GM19467 (cell line): Measurements from ENCODE around the gene CCDC73.
A peak's percentile ranks its signal among the peaks of the same experiment; 100 is the strongest.
"Not testable (repeated sequence)": the region's sequence is repeated elsewhere in the genome, so short reads cannot be mapped to it uniquely, and the experiment has no call there.

ENCODE experiments used
- ATAC-seq: cut with Tn5 transposase; IDR thresholded peaks from one replicate; pipeline ENCODE4 v1.9.1; 2021; ENCODE audit warnings: mild to moderate bottlenecking, moderate library complexity; ENCODE audit not compliant: unreplicated experiment

The CCDC73 gene

DNA sequence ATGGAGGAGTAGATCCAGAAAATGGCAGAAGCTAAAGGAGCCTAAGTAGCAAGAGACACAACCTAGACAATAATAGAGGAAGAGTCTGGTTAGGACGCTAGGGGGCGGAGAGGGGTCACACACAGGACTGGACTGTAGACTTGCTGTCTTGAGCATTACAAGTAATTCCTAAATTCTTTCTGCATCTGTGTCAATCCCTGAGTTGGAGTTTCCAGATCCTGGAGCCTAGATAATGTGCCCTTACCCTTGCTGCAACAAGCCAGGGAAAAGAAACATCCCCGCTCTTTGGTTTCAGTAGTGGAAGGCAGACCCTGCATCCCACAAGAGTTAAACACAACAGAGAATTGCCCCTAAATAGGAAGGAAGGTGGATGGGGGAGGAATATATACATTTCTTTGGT is 14.9 kb upstream of the CCDC73 start:
- ATAC-seq, result peak; percentile 97

- ATAC-seq, result no peak
Measured at GRCh38 chr11:32796425-32796824, 2.0 kb upstream of the CCDC73 start.

GRCh38 chr11:32792948-32793475 is 1.4 kb downstream of the CCDC73 start:
- peak; percentile 77 for ATAC-seq

- ATAC-seq, result no peak
Measured at GRCh38 chr11:32792111-32792947, 2.1 kb downstream of the CCDC73 start.

GRCh38 chr11:32790916-32791315 is 3.5 kb downstream of the CCDC73 start:
- ATAC-seq, result no peak

- no peak for ATAC-seq
Measured at GRCh38 chr11:32786811-32787210, 7.7 kb downstream of the CCDC73 start.

GRCh38 chr11:32785262-32785661 is 9.2 kb downstream of the CCDC73 start:
- no peak for ATAC-seq

DNA sequence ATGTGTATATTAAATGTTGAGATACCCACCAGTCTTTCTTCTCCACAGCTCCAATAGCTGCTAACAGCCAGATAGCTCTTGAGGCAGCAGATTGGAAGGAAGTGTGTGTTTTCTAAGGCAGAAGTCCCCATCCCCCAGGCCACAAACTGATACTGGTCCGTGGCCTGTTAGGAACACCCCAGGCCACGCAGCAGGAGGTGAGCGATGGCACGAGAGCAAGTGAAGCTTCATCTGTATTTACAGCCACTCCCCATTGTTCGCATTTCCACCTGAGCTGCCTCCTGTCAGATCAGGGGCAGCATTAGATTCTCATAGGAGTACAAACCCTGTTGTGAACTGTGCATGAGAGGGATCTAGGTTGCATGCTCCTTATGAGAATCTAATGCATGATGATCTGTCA is 12.7 kb downstream of the CCDC73 start:
- no peak for ATAC-seq

- ATAC-seq, result not testable (repeated sequence)
Measured at GRCh38 chr11:32780839-32781238, 13.6 kb downstream of the CCDC73 start.

DNA sequence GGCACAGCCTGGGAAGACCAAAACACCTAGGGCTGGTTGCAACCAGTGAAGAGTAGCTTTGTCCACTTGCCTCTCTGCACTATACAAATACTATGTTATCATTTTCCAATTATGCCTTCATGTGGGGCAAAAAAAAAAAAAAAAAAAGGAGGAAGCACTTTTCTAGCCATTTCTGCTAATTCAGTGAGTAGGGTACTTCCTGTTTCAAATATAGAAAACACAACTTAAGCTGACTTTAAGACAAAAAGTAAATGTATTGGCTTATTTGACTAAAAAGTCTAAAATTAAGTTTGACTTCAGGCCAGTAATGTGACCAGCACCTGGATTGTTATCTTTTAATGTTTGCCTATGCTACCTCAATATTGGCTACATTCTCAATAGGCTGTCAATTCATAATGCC is 15.3 kb downstream of the CCDC73 start:
- ATAC-seq, result no peak

- no peak for ATAC-seq
Measured at GRCh38 chr11:32775908-32776307, 18.6 kb downstream of the CCDC73 start.

- no peak for ATAC-seq
Measured at GRCh38 chr11:32774081-32774480, 20.4 kb downstream of the CCDC73 start.

- no peak for ATAC-seq
Measured at GRCh38 chr11:32772731-32773130, 21.7 kb downstream of the CCDC73 start.

- not testable (repeated sequence) for ATAC-seq
Measured at GRCh38 chr11:32761774-32762173, 32.7 kb downstream of the CCDC73 start.

- ATAC-seq, result no peak
Measured at GRCh38 chr11:32758291-32758690, 36.2 kb downstream of the CCDC73 start.

DNA sequence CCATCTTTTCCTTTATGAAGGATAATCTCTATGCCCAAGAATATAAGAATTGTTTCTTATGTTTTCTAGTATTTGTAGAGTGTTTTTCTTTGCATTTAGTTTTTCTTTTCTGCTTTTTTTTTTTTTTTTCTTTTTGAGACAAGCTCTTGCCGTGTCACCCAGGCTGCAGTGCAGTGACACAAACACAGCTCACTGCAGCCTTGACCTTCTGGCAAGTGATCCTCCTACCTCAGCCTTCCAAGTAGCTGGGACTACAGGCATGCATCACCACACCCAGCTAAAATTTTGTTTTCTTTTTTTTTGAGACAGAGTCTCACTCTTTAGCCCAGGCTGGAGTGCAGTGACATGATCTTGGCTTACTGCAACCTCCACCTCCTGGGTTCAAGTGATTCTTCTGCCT is 41.3 kb downstream of the CCDC73 start:
- not testable (repeated sequence) for ATAC-seq

DNA sequence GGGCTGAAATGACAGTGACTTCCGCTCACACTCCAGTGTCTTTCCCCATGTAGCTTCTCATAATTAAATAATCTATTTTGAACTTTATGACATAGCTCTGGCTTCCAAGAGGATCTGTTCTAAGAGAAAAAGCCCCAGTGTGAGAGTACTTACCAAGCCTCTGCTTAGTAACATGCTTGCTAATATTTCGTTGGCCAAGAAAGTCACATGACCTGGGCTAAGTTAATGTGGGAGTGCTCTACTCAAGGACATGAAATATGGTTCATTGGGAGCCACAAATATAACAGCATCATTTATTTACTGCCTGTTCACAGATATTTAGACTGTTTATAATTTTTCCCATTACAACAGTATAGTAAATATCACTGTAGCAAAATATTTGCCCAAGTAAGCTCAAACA is 42.5 kb downstream of the CCDC73 start:
- no peak for ATAC-seq

GRCh38 chr11:32751381-32751780 is 43.1 kb downstream of the CCDC73 start:
- no peak for ATAC-seq

DNA sequence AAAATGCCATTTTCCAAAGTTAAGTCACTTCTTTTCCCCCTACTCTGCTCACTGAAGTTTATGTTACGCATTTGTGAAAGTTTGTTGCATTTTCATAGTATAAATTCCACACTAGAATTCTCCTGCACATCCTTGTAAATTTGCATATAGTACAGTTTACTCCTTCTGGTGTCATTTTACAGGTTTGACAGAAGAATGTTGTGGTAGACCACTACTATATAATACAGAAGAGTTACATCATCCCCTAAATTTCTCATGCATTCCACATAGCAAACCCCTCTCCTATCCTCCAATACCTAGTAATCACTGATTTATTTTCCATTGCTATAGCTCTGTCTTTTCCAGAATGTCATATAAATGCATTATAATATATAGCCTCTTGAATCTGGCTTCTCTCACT is 64.5 kb downstream of the CCDC73 start:
- no peak for ATAC-seq

- ATAC-seq, result no peak
Measured at GRCh38 chr11:32723332-32723731, 71.1 kb downstream of the CCDC73 start.

DNA sequence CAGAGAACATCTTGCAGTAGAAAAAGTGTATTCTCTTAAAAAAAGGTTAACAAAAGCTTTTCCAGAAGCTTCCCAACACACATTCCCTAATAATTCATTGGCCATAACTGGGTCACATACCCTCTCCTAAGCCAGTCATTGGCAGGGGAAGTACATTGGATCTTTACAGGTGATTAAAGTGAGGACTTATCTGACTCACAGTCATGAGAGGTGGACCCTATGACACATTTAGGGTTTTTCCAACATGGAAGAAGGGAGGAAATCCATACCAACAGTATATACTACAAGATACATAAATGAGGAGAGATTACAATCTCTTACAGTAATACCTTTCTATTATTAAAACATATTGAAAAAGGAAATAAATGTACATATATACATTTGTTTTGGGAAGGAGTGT is 72.2 kb downstream of the CCDC73 start:
- ATAC-seq, result no peak

DNA sequence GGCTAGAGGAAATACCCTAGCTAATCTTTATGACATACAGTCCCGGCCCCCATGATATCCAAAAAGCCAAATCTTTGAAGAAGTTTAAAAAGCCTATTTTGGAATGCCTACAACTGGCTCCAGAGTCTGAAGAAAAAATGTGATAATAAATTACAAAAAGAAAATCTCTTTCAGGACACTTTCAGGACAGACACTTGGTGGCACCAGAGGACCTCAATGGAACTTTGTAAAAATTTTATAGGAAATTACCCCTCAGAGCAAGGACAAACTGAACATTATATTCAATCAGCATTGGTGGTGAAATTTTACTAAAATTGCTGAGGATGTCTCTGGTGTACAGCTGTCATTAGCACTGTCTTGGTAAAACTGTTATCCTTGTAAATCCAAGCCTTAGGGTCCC is 81.0 kb downstream of the CCDC73 start:
- no peak for ATAC-seq

DNA sequence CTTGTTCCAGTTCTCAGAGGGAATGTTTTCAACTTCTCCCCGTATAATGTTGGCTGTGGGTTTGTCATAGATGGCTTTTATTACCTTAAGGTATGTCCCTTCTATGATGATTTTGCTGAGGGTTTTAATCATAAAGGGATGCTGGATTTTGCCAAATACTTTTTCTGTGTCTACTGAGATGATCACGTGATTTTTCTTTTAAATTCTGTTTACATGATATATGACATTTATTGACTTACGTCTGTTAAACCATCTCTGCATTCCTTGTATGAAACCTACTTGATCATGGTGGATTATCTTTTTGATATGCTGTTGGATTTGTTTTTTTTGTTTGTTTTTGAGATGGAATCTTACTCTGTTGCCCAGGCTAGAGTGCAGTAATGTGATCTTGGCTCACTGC is 85.5 kb downstream of the CCDC73 start:
- not testable (repeated sequence) for ATAC-seq
